H7 (cell line): ENCODE results near the gene PDK4. TPM values are rescaled to one million over a fixed set of nuclear protein-coding genes. Genes with fewer than 3 reads are reported as not detected.

Source experiments
- DNase-seq: peaks from one replicate; pipeline ENCODE4 v3.0.0; 2012
- H3K27me3 ChIP-seq: 2 replicates; pipeline ENCODE4 v1.6.0; 2011; ENCODE audit warnings: mild to moderate bottlenecking, low read length; ENCODE audit not compliant: control insufficient read depth, insufficient read depth
- H3K36me3 ChIP-seq: replicated peaks from 2 replicates; pipeline ENCODE4 v1.5.1; 2011; ENCODE audit warnings: low read length; ENCODE audit not compliant: control insufficient read depth, insufficient read depth
- H3K4me3 ChIP-seq: 2 replicates; pipeline ENCODE4 v1.5.1; 2011; ENCODE audit warnings: low read depth, mild to moderate bottlenecking, control low read depth, low read length, moderate library complexity; ENCODE audit not compliant: insufficient read depth
- total RNA-seq: library from RNA; depleted of rRNA; stranded (reverse); fragments of >200 nt; shearing (Covaris generic); gene quantifications from 2 replicates; pipeline ENCODE4 v1.2.3, GENCODE V29; 2014; rRNA removed

The PDK4 gene
- 0.59 and 0.62 TPM in 2 replicates for total RNA-seq

DNA sequence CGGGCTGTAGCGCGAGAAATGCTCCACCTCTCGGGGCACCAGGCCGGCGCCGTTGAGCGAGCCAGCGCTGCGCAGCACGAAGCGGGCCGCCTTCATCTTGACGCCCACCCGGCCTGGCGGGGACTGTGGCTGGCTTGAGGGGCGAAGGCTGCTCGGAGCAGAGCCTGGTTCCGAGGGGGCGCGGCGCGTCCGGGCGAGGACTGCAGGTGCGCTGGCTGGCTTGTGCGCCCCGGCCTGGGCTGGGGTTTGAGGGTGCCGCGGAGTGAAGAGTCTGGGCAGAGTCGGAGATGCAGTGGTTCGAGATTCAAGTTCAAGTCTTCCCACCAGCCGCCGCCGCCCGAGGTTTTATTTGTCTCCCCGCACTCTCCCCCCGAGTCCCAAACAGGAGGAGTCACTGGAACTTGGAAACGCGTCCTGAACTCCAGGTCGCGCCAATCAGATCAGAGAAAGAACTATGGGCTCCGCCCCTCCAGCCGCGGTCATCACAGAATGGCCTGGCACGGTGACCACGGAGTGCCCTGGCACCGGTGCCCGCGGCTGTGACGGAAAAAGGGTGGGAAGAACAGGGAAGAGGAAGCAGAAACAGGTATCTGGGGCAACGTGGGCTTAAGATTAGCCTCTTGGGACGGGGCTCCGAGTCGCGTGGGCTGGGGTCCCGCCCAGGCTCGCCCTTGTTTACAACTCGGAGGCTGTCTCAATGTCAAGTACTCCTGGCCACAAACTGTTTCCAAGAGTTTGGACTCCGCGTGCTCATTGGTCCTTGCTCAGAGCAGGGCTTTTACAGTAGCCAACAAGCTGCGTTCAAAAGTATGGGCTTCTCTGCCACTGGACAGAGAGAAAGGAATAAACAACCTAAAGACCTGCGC lies at the start of gene PDK4:
TSS of gene PDK4 (minus strand) at position 319 of the 866 bp plus-strand sequence. CDS start at position 96, 223 bp downstream.
- Histone ChIP-seq H3K36me3 (no peaks in the 10 kb centered on the region), H3K27me3 (peaks cover 24% of the 10 kb centered on the region), H3K4me3 (peak within 1 kb of the TSS; percentile 63)
- peak; percentile 80 for DNase-seq

DNA sequence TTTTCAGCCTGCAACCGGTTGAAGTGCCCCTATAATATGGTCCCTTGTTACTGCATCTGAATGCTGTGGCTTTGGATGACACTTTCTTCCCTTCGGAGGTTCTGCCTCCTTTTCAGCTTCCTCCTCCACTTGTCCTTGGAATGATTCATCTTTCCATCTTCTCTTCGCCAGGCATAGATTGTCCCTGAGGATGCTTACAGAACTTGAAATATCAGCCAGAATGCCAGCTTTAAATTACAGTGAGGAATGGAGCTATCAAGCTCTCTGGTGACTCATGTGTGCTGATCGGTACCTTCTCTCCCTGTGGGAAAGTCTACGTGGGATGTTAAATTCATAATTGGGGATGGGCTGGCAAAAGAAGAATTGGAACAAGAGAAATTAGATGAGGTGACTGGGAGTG lies 45.9 kb upstream of the PDK4 start:
- no peak overlapping the region for H3K4me3 ChIP-seq
- H3K36me3 ChIP-seq = no peaks in the 10 kb centered on the region
- no peak for DNase-seq
- H3K27me3 ChIP-seq = no peaks in the 10 kb centered on the region

DNA sequence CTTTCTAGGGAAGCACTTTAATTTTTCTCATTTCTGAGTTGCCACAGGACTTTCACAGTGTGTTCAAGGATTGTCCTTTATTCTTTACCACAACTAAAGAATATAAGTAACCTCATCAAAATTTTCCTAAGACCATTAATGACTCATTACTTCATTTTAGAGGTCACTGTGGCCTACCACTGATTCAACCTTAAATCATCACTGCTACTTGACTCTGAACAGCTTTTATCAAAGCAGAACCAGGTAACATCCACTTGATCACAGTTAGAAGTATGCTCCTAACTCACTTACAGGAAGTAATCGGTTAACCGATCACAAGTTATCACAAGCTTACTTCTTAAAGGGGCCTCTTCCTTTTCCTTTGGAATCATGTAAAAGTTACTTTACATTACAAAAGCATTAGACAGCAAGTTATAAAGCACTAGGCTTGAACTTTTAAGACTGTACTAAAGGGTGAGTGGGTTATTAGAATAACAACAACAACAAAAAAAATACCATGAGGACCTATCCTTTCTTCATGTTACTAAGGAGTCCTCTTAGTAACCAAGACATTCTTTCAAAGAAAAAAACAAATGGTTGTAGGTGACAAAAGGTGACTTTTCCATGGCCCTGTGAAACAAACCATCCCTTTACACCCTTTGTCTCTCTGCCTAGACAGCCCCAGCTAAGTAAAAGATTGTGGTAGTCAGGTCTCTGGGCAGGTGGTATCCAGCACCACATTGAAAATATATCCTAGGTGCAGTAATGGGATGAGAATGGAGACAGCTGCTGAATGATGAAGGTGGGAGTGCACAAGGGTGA lies 40.0 kb upstream of the PDK4 start:
- DNase-seq = no peak
- H3K4me3 ChIP-seq = no peak overlapping the region

DNA sequence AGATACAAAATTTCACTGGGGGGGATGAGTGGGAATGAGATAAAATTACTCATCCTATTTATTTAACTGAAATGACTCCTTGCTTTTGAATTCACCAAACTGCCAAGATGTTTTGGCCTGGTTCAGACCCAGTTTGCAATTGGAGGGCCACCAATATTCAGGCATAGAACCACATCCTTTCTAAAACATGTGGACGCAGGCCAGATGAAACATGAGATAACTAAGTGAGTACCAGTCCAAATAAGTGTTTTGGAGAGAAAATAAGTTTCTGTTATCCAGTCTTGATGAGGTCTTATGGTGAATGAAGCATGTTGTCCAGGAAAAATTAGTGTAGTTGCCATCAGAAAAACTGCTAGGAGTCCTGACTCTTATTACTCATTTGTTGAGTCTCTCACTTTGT lies 36.3 kb upstream of the PDK4 start:
- no peaks in the 10 kb centered on the region for H3K27me3 ChIP-seq
- no peak overlapping the region for H3K4me3 ChIP-seq
- no peak for DNase-seq
- no peaks in the 10 kb centered on the region for H3K36me3 ChIP-seq

More for the DNA sequence above, 40.0 kb upstream of the PDK4 start:
- Histone ChIP-seq H3K27me3 (no peaks in the 10 kb centered on the region), H3K36me3 (no peaks in the 10 kb centered on the region)

DNA sequence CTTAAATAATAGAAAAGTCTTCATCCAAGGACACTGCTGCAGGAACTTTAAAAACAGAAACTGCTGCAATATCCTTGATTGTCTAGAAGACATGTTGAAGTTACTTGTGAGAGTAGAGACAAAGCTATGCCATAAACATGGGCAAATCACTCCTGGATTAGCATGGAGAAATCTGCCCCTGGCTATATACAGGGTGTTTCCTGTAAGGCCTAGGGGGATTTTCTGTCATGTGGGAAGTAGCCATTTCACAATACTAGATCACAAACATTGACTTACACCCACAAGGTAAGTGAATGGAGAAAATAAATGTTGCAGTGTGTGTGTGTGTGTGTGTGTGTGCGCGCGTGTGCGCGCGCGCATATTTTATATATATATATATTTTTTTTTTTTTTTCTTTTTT lies 35.2 kb upstream of the PDK4 start:
- no peak for DNase-seq
- no peak overlapping the region for H3K4me3 ChIP-seq
- H3K36me3 ChIP-seq = no peaks in the 10 kb centered on the region
- no peaks in the 10 kb centered on the region for H3K27me3 ChIP-seq

DNA sequence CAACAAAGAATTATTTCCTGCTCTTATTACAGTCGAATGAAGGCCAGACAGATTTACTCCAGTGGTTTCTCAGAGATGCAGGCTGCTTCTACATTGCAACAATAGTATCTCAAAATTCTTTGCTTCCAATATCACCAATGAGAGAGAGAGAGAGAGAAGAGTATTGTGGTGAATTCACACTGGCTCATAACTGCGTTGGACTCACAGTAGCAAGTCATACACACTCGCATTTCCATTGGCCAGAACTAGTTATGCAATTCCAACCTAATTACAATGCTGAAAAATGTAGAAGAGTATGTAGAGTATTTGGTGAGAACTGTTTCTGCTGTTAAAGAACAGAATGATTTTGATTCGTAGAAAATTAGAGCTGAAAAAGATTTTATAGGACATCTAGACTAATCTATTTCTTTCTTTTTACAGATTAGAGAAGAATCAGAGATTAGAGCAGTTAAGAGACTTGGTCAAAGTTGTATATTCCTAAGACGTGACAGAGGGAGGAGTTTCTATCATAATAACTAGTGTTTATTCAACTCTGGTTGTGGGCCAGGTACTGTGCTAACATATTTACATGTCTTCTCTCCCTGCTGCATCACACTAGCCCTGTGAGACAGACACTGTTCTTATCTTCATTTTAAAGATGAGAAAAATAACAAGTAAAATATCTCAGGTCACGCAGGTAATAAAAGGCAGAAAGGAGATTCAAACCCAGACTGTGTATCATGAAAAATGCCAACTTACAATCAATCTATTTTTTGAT lies 34.6 kb upstream of the PDK4 start:
- H3K27me3 ChIP-seq = no peaks in the 10 kb centered on the region
- DNase-seq = no peak
- H3K36me3 ChIP-seq = no peaks in the 10 kb centered on the region
- H3K4me3 ChIP-seq = no peak overlapping the region

DNA sequence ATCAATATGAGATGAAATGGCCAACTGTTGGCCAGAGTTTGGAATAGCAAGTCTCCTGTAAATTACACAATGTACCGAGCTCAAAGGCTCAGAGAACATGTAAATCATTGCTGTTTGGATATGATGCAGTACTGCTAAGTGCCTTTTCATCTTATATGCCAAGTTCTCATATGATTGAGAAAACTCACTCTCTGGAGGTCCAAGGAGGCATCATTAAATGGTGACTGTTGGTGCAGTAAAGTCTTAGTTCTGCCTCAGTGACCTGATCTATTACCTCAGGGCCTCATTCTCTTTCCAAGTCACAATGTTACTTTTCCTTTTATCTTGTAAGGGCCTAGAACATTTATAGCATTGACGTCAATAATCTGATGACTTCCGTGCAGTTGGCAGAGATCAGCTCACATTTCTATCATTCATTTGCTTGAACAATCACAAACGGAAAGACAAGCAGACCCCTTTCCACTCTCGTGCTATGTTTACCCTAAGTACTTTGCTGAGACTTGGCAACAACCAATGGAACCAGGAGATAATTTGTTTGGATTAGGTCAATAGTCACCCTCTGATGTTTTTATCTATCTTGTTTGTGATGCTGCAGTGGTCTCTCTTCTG lies 32.6 kb upstream of the PDK4 start:
- no peaks in the 10 kb centered on the region for H3K27me3 ChIP-seq
- no peaks in the 10 kb centered on the region for H3K36me3 ChIP-seq
- no peak for DNase-seq
- H3K4me3 ChIP-seq = no peak overlapping the region

DNA sequence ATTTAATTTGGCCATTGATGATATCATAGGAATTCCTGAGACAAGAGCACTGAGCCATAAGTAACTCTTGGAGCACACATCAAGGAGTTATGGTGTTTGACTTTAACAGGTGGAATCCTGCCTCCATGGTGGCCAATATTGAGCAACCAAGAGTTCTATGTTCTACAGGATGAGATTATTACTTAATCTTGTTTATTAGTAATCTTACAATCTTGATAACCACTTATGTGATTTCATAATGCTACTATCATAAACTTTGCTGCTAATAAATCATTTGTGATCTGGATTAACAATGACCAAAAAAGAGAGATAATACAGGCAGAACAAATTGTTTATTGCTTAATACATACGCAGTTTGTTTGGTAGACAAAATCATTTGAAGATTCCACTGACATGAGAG lies 27.5 kb upstream of the PDK4 start:
- Histone ChIP-seq H3K36me3 (no peaks in the 10 kb centered on the region), H3K27me3 (no peaks in the 10 kb centered on the region), H3K4me3 (no peak overlapping the region)
- DNase-seq = no peak

DNA sequence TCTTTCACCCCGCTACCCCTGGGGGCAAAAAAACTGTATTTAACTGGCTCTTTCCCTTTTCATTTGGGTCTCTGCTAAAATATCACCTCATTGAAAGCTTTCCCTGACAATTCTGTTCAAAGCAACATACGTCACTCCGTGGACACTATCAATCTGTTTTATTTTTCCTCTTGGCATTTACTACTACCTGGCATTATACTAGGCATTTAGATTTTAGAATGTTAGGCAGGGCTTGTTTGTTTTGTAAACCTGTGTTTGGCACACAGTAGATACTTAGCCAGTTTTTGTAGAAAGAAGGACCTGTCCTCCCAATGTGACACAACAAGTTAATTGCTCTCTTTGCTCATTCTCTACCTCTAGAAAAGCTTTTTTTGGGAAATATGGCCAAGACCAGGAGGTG lies 26.5 kb upstream of the PDK4 start:
- Histone ChIP-seq H3K27me3 (no peaks in the 10 kb centered on the region), H3K36me3 (no peaks in the 10 kb centered on the region), H3K4me3 (no peak overlapping the region)
- DNase-seq = no peak

DNA sequence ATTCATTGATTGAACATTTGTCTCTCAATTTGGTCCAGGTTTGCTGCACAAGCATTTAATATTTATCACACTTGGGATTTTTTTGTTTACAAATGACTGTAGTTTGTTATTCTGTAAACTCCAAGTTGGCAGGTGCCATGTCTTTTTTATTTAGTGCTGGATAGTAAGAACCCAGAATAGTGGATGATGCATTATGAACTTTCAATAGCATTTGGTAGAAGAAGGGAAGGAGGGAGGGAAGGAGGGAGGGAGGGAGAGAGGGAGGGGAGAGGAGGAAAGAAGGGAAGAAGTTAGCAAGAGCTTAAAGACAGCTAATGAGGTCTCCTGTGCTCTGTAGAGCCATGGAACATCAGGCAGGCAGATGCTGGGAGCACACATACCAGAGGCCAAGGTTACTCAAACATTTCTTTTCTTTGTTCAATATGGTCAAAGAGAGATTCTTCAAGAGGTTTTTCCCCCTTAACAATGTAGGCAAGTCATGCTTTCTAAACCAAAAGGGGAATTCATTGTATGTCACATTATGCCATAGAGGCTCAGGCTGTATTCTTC lies 25.8 kb upstream of the PDK4 start:
- DNase-seq = no peak
- no peaks in the 10 kb centered on the region for H3K27me3 ChIP-seq
- H3K4me3 ChIP-seq = no peak overlapping the region
- no peaks in the 10 kb centered on the region for H3K36me3 ChIP-seq

DNA sequence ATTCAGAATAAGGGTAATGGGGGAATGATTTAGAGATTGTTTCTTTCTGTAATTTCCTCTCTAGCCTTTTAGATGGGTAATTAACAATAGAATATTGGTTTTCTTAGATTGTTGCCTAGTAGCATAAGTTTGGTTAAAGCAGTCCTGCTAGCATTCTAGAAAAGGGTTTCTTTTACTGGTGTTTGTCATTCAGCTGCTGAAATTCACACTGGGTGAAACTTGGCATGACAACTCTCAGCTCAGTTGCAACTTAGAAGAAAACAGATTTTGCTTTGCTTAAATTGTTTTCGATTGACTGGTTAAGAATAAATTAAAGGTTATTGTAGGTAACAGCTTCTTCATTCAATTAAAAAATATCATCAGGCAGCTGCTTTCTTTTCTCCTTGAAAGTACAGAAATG lies 25.1 kb upstream of the PDK4 start:
- no peaks in the 10 kb centered on the region for H3K27me3 ChIP-seq
- no peak overlapping the region for H3K4me3 ChIP-seq
- H3K36me3 ChIP-seq = no peaks in the 10 kb centered on the region
- DNase-seq = no peak

DNA sequence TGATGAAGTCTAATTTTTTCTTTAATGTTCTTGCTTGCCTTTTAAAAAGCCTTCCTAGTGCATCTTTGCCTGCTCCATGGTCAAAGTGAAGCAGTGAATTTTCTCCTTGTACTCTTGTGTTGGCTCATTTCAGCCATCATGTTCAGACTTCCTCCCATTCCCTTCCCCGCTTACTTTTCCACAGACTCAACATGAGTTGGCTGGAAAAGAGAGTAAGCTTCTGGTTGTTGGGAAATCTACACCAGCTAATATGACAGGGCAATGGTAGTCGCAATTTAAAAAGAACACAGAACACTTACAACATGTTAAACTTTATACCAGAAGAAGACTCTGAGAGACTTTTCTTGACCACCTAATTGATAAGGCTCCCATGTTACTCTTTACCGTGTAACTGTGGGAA lies 24.3 kb upstream of the PDK4 start:
- no peak for DNase-seq
- no peaks in the 10 kb centered on the region for H3K27me3 ChIP-seq
- H3K4me3 ChIP-seq = no peak overlapping the region
- H3K36me3 ChIP-seq = no peaks in the 10 kb centered on the region

DNA sequence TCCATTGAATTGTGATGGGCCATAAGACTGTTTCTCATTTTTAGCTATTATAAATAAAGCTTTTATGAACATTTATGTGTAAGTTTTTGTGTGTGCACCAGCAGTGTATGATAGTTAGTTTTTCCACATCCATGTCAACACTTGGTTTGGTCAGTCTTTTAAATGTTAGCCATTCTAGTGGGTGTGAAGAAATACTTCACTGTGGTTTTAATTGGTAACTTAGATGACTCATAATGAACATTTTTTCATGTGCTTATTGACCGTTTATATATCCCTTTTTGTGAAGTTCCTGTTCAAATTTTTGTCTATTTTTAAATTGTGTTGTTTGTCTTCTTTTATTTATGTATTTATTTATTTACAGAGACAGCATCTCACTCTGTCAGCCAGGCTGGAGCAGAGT lies 23.6 kb upstream of the PDK4 start:
- H3K36me3 ChIP-seq = no peaks in the 10 kb centered on the region
- no peaks in the 10 kb centered on the region for H3K27me3 ChIP-seq
- H3K4me3 ChIP-seq = no peak overlapping the region
- no peak for DNase-seq

DNA sequence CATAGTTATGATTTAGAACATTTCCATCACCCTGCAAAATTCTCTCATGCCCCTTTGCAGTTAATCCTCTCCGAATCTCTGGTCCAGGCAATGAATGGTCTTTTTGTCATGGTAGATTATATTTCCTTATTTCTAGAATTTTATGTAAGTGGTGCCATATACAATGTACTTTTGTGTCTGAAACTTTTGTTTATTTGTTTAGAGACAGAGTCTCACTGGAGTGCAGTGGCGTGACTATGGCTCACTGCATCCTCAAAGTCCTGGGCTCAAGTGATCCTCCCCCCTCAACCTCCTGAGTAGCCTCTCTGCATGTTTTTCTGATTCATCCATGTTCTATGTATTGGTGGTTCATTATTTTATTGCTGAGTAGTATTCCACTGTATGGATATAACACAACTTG lies 23.2 kb upstream of the PDK4 start:
- Histone ChIP-seq H3K27me3 (no peaks in the 10 kb centered on the region), H3K4me3 (no peak overlapping the region), H3K36me3 (no peaks in the 10 kb centered on the region)
- no peak for DNase-seq
